Hematopoietic multipotent progenitor cell (in vitro differentiated cells): ENCODE data around the gene RABEPK. TPM values are rescaled to one million over a fixed set of nuclear protein-coding genes. Genes with fewer than 3 reads are reported as not detected.
A peak's percentile ranks its signal among the peaks of the same experiment; 100 is the strongest.
"Not testable (repeated sequence)": the region's sequence is repeated elsewhere in the genome, so short reads cannot be mapped to it uniquely, and the experiment has no call there.

Experiments
- DNase-seq, 3 donors: peaks; one replicate each; pipeline ENCODE4 v3.0.0-alpha.2; 2011 to 2015; ENCODE audit warnings: low read depth in 2 of 3, low spot score in 2 of 3
- total RNA-seq: library from RNA; depleted of rRNA; stranded (reverse); fragments of >200 nt; gene quantifications from one replicate; pipeline ENCODE4 v1.2.3, GENCODE V29; 2012

RABEPK gene
- total RNA-seq, 1 donor: 26.4 TPM

GRCh38 chr9:125190361-125190801 lies 10.0 kb upstream of the RABEPK start:
- DNase-seq: peak in 1 of 3 donors; percentile 18

GRCh38 chr9:125194466-125194865 lies 5.9 kb upstream of the RABEPK start:
- not testable (repeated sequence) for DNase-seq

- DNase-seq: not testable (repeated sequence)
These were observed 4.8 kb upstream of the RABEPK start for GRCh38 chr9:125195591-125195990.

GRCh38 chr9:125202846-125203618 lies 2.7 kb downstream of the RABEPK start:
- no peak for DNase-seq

- DNase-seq: no peak
These were observed 4.1 kb downstream of the RABEPK start for GRCh38 chr9:125204477-125204876.

- DNase-seq: no peak
These were observed 13.8 kb downstream of the RABEPK start for GRCh38 chr9:125214186-125214585.

- DNase-seq: no peak
These were observed 18.3 kb downstream of the RABEPK start for GRCh38 chr9:125218621-125219020.

- not testable (repeated sequence) for DNase-seq
These were observed 24.5 kb downstream of the RABEPK start for GRCh38 chr9:125224858-125225257.

- DNase-seq: no peak
These were observed 27.4 kb downstream of the RABEPK start for GRCh38 chr9:125227761-125228160.

- DNase-seq: no peak
These were observed 33.3 kb downstream of the RABEPK start for GRCh38 chr9:125233678-125234077.

- DNase-seq: not testable (repeated sequence)
These were observed 33.8 kb downstream of the RABEPK start for GRCh38 chr9:125234099-125234498.

- DNase-seq: peak in 1 of 3 donors; percentile 51
These were observed 35.6 kb downstream of the RABEPK start for GRCh38 chr9:125235804-125236519.

GRCh38 chr9:125236520-125237159 lies 36.3 kb downstream of the RABEPK start:
- DNase-seq: not testable (repeated sequence)

GRCh38 chr9:125238127-125238914 lies 38.0 kb downstream of the RABEPK start:
- DNase-seq: no peak

GRCh38 chr9:125238915-125239446 lies 38.6 kb downstream of the RABEPK start:
- DNase-seq: no peak

- DNase-seq: no peak
These were observed 39.6 kb downstream of the RABEPK start for GRCh38 chr9:125239631-125240597.

GRCh38 chr9:125240649-125240999 lies 40.3 kb downstream of the RABEPK start:
- DNase-seq: peak in 1 of 3 donors; percentile 43

- DNase-seq: peak; percentile 97 to 99 (median 99)
These were observed 40.9 kb downstream of the RABEPK start, which contains the start of gene HSPA5 for GRCh38 chr9:125241000-125241862. Gene HSPA5 (minus strand): TSS chr9:125241343. CDS start chr9:125241126, 217 bp downstream.
